Stimulated activated CD4-positive, alpha-beta T cell treated with anti-CD3 and anti-CD28 coated beads, Interleukin-2, amount 100 ng/mL, for 48 hours (primary cell): ENCODE results near the gene PTAFR.

ENCODE experiments used
- DNase-seq, 2 donors: peaks; one replicate each; pipeline ENCODE4 v3.0.0-alpha.2; 2020

PTAFR gene

DNA sequence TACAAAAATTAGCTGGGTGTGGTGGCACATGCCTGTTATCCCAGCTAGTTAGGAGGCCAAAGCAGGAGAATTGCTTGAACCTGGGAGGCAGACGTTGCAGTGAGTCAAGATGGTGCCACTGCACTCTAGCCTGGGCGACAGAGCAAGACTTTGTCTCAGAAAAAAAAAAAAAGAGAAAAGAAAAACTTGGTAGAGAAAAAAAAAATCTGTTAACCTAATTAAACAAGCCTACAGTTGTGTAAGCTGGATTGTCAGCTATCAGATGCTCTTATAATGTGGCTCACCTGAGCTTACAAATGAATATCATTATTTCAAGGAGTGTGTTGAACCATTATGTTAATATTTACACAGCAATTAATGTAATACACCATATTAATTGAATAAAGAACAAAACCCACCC lies 61.6 kb downstream of the PTAFR start:
- no peak for DNase-seq

DNA sequence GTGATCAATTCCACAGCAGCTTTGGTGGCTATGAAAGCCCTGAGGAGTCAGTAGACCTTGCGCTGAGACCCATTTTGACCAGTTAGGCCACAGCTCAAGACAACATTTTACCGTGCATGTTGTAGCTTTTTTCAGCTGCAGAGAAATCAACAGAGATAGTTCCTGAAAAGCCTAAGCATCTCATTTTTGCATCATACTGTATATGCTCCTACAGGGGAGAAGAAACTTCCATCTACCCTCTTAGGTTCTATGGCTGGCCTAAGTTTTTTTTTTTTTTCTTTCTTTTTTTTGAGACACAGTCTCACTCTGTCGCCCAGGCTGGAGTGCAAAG lies 63.3 kb downstream of the PTAFR start:
- DNase-seq, result no peak

DNA sequence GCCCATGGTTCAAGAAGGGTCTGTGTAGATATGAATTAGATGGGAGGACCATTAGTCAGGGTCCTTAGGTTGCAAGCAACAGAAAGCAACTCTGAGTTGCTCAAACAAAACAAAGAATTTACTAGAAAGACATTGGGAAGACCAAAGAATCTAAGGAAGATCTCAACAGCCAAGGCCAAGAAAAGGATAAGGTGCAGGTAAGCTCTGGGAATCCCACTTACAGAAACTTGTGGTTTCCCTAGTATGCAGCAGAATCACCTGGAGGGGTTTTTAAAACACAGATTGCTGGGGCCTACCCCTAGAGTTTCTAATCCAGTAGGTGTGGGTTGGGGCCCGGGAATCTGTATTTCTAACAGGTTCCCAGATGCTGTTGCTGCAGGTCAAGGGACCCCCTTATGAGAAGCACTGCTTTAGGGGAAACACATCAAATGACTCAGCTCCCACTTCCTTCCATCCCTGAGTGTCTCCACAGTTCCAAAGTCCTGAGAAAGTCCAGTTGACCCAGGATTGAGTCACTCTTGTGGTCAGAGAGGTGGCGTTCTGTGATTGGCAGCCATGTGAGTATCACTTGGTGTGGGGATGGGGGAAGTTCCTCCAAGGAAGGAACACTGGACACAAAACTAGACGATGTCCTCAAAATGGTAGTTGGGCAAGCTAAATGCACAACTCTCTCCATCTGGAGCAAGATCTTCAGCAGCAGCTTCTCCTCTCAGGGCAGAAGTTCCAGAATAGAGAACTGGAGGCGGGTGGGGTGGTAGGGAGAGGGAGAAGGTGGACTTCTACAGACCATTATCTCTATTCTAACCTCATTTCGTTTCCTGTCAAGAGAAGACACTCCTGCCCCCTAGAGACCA lies 63.9 kb downstream of the PTAFR start:
- no peak for DNase-seq

DNA sequence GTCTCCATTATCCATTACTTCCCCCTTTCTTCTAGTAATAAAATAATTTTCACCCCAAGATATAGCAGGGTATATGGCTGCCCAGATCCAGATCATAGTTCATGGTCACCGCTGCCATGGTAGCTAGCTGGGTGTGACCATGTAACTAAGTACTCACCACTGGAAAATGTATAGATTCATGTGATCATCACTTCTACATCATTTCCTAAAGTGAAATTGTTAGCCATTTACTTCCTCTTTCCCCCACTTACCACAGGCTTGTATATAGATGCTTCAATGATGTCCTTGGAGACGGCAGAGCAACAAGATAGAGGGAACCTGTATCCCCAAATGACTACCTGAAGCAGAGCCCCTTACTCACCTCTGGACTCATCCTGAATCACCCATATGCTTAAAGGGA lies 65.3 kb downstream of the PTAFR start:
- no peak for DNase-seq

DNA sequence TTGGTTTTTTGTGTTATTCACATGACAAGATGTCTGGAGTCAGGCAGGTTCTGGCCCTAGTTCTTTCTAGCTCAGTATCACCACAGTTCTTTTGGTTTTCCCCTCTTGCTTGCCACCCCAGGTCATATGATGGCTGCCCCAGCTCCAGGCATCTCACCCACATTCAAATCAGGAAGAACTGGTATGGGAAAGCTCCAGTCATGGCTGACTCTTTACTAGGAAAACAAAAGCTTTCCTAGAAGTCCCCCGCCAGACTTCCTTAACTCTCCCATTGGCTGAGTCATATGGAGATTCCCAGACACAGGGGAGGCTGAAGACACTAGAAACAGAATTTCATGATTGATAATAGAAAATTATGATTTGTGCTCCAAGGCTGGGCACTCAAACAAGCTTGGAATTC lies 65.9 kb downstream of the PTAFR start:
- DNase-seq, result no peak

DNA sequence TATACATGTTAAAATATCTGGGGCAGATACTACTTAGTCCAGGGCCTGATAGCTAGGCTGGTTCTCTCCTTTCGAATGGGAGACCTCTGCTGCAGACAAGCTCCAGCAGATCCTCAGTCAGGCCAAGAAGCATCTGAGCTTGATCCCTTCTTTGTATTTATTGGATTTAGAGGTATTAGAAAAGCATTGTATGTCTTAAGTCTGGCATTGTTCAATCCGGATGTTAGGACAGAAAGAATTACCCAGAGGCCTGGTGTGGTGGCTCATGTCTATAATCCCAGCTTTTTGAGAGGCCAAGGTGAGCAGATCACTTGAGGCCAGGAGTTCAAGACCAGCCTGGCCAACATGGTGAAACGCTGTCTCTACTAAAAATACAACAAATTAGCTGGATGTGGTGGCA lies 66.9 kb downstream of the PTAFR start:
- no peak for DNase-seq

DNA sequence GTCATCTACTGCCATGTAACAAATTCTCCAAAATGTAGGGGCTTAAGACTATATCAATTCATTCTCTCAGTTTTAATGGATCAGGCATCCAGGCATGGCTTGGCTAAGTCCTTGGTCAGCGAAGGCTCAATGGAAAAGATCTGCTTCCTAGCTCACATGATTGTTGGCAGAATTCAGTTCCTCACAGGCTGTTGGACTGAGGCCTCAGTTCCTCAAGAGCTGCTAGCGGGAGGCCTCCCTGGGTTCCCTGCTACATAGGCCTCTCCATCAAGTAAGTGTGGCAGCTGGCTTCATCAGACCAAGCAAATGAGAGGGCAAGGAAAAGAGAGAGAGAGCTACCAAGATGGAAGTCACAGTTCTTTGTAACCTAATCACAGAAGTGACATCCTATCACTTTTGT lies 68.5 kb downstream of the PTAFR start:
- no peak for DNase-seq

DNA sequence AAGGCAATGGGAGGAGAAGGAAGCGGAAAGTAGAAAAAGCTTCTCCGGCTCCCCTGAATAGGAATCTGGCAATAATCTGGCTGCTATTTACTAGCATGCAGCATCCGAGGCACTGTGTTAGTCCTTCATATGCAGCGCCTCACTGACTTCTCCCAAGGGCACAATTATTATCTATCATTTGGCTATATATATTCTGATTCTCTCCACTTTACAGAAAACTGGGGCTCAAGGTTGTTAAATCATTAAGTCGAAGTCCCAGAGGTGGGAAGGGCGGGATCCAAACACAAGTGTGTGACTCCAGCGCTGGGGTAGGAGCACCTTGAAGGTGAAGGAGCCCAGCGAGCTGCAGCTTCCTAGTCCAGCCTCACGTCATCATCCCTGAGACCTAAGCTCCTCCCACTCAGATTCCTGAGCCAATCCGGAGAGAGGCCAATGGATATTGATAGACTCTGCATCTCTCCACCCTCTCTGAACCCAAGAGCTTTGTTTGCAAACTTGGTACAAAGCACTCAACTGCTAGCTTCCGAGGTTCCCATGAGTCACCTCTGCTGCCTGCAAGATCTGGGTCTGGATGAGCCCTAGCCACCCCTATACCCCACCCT lies 71.5 kb downstream of the PTAFR start:
- no peak for DNase-seq

DNA sequence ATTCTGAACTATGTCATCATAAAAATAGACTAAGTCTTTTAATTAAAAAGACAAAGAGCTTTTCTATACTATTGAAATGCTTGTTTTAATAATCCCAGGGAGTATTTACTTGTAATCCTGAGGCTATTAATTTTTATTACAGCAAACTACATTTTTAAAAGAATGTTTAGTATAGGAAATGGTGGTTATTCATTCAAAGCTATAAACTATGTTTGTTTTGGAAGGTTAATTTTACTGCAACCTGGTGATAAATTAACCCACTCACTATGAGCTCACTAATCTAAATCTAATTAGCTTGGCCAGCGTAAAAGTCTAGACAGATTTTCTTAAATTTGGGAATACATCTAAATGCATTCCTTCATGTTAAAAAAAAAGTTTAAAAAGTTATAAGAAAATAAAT lies 74.3 kb downstream of the PTAFR start:
- DNase-seq, result no peak

DNA sequence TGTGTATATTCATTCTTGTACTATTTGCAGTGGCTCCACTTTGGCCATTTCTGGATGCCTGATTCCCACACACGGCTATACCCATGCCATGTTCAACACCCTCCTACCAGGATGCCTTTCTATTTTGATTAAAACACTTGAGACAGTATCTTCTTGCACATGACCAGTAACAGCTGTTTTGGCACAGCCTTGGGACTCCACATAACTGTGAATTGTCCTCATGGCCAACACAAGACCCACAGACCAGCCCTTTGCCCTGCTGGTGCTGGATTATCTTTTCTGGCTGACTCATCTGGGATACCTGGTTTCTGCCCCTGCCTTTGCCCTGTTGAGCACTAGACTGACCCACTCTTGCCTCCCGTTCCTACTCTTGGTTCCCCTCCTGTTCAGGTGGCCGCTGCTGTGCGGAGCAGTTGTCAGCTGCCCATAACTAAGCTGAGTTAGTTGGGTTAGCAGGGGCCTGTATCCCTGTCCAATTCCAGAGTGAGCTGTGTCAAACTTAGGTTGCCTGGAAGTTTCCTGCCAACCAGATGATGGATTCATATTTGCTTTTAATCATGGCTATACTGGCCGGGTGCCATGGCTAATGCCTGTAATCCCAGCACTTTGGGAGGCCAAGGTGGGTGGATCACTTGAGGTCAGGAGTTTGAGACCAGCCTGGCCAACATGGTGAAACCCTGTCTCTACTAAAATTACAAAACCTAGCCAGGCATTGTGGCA lies 77.3 kb downstream of the PTAFR start:
- DNase-seq, result no peak
